Lower lobe of right lung (tissue), 2 donors: Measurements from ENCODE around the gene GMCL1. TPM values are rescaled to one million over a fixed set of nuclear protein-coding genes. Genes with fewer than 3 reads are reported as not detected.

Experiments used
- ATAC-seq, 2 donors: fragments of 200-7000 bp; cut with Tn5 transposase; one replicate each; pipeline ENCODE4 v1.9.1; 2020 to 2022; ENCODE audit warnings: mild to moderate bottlenecking in 2 of 2, moderate library complexity in 2 of 2
- DNase-seq: peaks from one replicate; pipeline ENCODE4 v3.0.0-alpha.2; 2020
- H3K27ac ChIP-seq: fragments of 200-600 bp; one replicate; pipeline ENCODE4 v1.8.0; 2022
- H3K27me3 ChIP-seq: fragments of 200-600 bp; one replicate; pipeline ENCODE4 v1.8.0; 2022; ENCODE audit warnings: low read depth
- H3K36me3 ChIP-seq: fragments of 200-600 bp; one replicate; pipeline ENCODE4 v1.8.0; 2022; ENCODE audit warnings: mild to moderate bottlenecking
- H3K4me1 ChIP-seq: fragments of 200-600 bp; one replicate; pipeline ENCODE4 v1.8.0; 2022
- H3K4me3 ChIP-seq: fragments of 200-600 bp; one replicate; pipeline ENCODE4 v1.8.0; 2022; ENCODE audit warnings: mild to moderate bottlenecking
- H3K9me3 ChIP-seq: fragments of 200-600 bp; one replicate; pipeline ENCODE4 v1.8.0; 2022
- CTCF ChIP-seq: fragments of 200-600 bp; IDR thresholded peaks from one replicate; pipeline ENCODE4 v1.8.0; 2022; ENCODE audit warnings: antibody characterized with exemption, mild to moderate bottlenecking
- intact Hi-C: fragments of 100-400 bp; cut with DNase I; formaldehyde crosslinking; loops from one replicate; pipeline ENCODE4 v1.11.0; 2022
- total RNA-seq: library from RNA; stranded (reverse); fragmentation: NEBNext Ultra II Directional; extraction: Animal tissue kit (Norgen Biotek cat#: 25700); gene quantifications from one replicate; pipeline ENCODE4 v1.2.1, GENCODE V29; 2021
- donor health status: DM: no; HTN: yes; CAD: no; lungs with severe emphysema.

GMCL1 gene
- total RNA-seq, 1 donor from 2014 or later, result 13.3 TPM

GRCh38 chr2:69796174-69796573 is 33.3 kb upstream of the GMCL1 start:
- intact Hi-C loops, result no loop called here

GRCh38 chr2:69797235-69797634 is 32.2 kb upstream of the GMCL1 start:
- no peak for ATAC-seq
- no peak for TF ChIP-seq CTCF
- Histone ChIP-seq H3K36me3 (peaks cover 15% of the 10 kb centered on the region), H3K4me3 (no peak overlapping the region), H3K27ac (no peak overlapping the region), H3K4me1 (peaks cover 25% of the 10 kb centered on the region), H3K9me3 (no peaks in the 10 kb centered on the region), H3K27me3 (no peaks in the 10 kb centered on the region)
- no peak for DNase-seq
- intact Hi-C loops, result no loop called here

More at GRCh38 chr2:69796174-69796573, 33.3 kb upstream of the GMCL1 start:
- no peak overlapping the region for H3K27ac ChIP-seq
- no peaks in the 10 kb centered on the region for H3K27me3 ChIP-seq
- TF ChIP-seq CTCF, result no peak
- ATAC-seq, result no peak
- H3K4me3 ChIP-seq, result no peak overlapping the region
- peaks cover 10% of the 10 kb centered on the region for H3K36me3 ChIP-seq
- peaks cover 29% of the 10 kb centered on the region for H3K4me1 ChIP-seq
- no peaks in the 10 kb centered on the region for H3K9me3 ChIP-seq
- no peak for DNase-seq

- ATAC-seq, result peak in 1 of 2 donors; percentile 5
- Histone ChIP-seq H3K4me3 (peak overlapping the region; percentile 27), H3K27ac (peak overlapping the region; percentile 74), H3K4me1 (peaks cover 25% of the 10 kb centered on the region), H3K27me3 (no peaks in the 10 kb centered on the region), H3K36me3 (peaks cover 18% of the 10 kb centered on the region), H3K9me3 (no peaks in the 10 kb centered on the region)
- intact Hi-C loops, result no loop called here
- DNase-seq, result no peak
- TF ChIP-seq CTCF, result no peak
These were observed 31.6 kb upstream of the GMCL1 start for GRCh38 chr2:69797836-69798289.

GRCh38 chr2:69798290-69798908 is 31.1 kb upstream of the GMCL1 start:
- Histone ChIP-seq H3K4me1 (peaks cover 25% of the 10 kb centered on the region), H3K27me3 (no peaks in the 10 kb centered on the region), H3K9me3 (no peaks in the 10 kb centered on the region), H3K36me3 (peaks cover 14% of the 10 kb centered on the region), H3K4me3 (peak overlapping the region; percentile 27), H3K27ac (peak overlapping the region; percentile 74)
- no peak for TF ChIP-seq CTCF
- intact Hi-C loops, result no loop called here
- no peak for DNase-seq
- peak; percentile 61 to 86 for ATAC-seq

- DNase-seq (no peak), ATAC-seq (peak in 1 of 2 donors; percentile 62)
- no peaks in the 10 kb centered on the region for H3K27me3 ChIP-seq
- peak overlapping the region; percentile 27 for H3K4me3 ChIP-seq
- peaks cover 12% of the 10 kb centered on the region for H3K36me3 ChIP-seq
- H3K9me3 ChIP-seq, result no peaks in the 10 kb centered on the region
- H3K27ac ChIP-seq, result peak overlapping the region; percentile 74
- H3K4me1 ChIP-seq, result peaks cover 25% of the 10 kb centered on the region
- TF ChIP-seq CTCF, result no peak
- intact Hi-C loops, result no loop called here
These were observed 30.4 kb upstream of the GMCL1 start for GRCh38 chr2:69798909-69799526.
